NT2/D1 (cell line): Measurements from ENCODE around the gene LOXL1.

ENCODE experiments used
- SUZ12 ChIP-seq: IDR thresholded peaks from 2 replicates; pipeline ENCODE4 v1.6.1; 2011; ENCODE audit not compliant: insufficient read length, insufficient read depth; ENCODE audit errors: extremely low read depth
- ZNF274 ChIP-seq: IDR thresholded peaks from 2 replicates; pipeline ENCODE4 v1.6.1; 2011; ENCODE audit warnings: mild to moderate bottlenecking, low read depth, low read length

- no peak for TF ChIP-seq SUZ12
- no peak for TF ChIP-seq ZNF274
Observed at GRCh38 chr15:73908030-73908821, 18.0 kb upstream of the LOXL1 start.
